HepG2 (cell line): ENCODE measurements around the gene SGPP2. TPM values are rescaled to one million over a fixed set of nuclear protein-coding genes. Genes with fewer than 3 reads are reported as not detected.

Experiments used
- ATF3 ChIP-seq: sonication (generic); formaldehyde crosslinking; IDR thresholded peaks from 2 replicates; pipeline ENCODE4 v1.4.0; 2020; ENCODE audit warnings: missing genetic modification reagents
- CC2D1A ChIP-seq: sonication (generic); formaldehyde crosslinking; IDR thresholded peaks from 2 replicates; pipeline ENCODE4 v1.8.1; 2023; ENCODE audit warnings: mild to moderate bottlenecking, missing genetic modification reagents
- polyA plus RNA-seq, 8 experiments: library from polyadenylated mRNA; depleted of rRNA in 3 of 8; stranded (reverse) in 7 of 8; unstranded in 1 of 8; fragments of >200 nt; fragmentation: Illumina TruSeq in 4 of 8; extraction: Trizol in 4 of 8; gene quantifications; 2 replicates each; pipeline versions ENCODE4 v1.2.1 to v1.2.3, GENCODE V29; 2011 to 2016; ENCODE audit warnings: low read depth in 4 of 8, missing spikeins in 1 of 8, mixed read lengths in 1 of 8; ENCODE audit not compliant: insufficient read depth in 1 of 8
- total RNA-seq, 5 experiments: library from RNA; depleted of rRNA; stranded (reverse); fragments of >200 nt; fragmentation: Illumina TruSeq; extraction: Trizol; gene quantifications; 2 replicates each; pipeline ENCODE4 v1.2.3, GENCODE V29; 2016; ENCODE audit warnings: low read depth in 1 of 5
- TF ChIP-seq, protein P1 (sequence below): sonication (generic); formaldehyde crosslinking; IDR thresholded peaks from 2 replicates; pipeline ENCODE4 v1.8.1; 2022; ENCODE audit warnings: low read depth, mild to moderate bottlenecking, missing genetic modification reagents
- TF ChIP-seq, protein P2 (sequence below): IDR thresholded peaks from 2 replicates; pipeline ENCODE4 v1.6.1; 2016; ENCODE audit warnings: missing compliant biosample characterization, missing genetic modification reagents, borderline replicate concordance
- TF ChIP-seq, protein P3 (sequence below): sonication (generic); formaldehyde crosslinking; IDR thresholded peaks from 2 replicates; pipeline ENCODE4 v1.5.0; 2020; ENCODE audit warnings: missing genetic modification reagents

Gene SGPP2
- total and polyA plus RNA-seq, 2 of the 13 experiments (the other 11 are each of a cell fraction or from before 2014, with no cell fraction given) = not detected

DNA sequence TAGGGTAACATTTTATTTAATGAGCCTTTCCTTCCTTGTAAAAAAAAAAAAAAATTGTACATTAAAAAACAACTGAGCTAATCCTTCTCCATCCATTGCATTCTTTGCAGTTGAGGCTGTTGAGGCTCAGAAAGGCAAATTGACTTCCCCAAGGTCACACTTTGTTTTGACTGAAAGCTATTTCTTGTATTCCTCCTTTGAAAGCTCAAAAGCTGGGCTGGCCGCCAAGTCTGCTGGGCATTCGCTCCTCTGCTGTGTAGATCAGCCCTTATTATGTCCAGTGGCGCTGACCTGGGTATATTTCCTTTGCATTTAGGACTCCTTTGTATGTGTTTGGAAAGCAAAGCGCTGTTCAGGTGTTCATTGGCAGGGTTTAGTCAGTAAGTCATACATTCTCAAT, 44.0 kb downstream of the SGPP2 start (continued):
- TF ChIP-seq, protein P1, sequence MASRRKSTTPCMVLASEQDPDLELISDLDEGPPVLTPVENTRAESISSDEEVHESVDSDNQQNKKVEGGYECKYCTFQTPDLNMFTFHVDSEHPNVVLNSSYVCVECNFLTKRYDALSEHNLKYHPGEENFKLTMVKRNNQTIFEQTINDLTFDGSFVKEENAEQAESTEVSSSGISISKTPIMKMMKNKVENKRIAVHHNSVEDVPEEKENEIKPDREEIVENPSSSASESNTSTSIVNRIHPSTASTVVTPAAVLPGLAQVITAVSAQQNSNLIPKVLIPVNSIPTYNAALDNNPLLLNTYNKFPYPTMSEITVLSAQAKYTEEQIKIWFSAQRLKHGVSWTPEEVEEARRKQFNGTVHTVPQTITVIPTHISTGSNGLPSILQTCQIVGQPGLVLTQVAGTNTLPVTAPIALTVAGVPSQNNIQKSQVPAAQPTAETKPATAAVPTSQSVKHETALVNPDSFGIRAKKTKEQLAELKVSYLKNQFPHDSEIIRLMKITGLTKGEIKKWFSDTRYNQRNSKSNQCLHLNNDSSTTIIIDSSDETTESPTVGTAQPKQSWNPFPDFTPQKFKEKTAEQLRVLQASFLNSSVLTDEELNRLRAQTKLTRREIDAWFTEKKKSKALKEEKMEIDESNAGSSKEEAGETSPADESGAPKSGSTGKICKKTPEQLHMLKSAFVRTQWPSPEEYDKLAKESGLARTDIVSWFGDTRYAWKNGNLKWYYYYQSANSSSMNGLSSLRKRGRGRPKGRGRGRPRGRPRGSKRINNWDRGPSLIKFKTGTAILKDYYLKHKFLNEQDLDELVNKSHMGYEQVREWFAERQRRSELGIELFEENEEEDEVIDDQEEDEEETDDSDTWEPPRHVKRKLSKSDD (CRISPR knock-in tag) = no peak
- TF ChIP-seq, protein P2, sequence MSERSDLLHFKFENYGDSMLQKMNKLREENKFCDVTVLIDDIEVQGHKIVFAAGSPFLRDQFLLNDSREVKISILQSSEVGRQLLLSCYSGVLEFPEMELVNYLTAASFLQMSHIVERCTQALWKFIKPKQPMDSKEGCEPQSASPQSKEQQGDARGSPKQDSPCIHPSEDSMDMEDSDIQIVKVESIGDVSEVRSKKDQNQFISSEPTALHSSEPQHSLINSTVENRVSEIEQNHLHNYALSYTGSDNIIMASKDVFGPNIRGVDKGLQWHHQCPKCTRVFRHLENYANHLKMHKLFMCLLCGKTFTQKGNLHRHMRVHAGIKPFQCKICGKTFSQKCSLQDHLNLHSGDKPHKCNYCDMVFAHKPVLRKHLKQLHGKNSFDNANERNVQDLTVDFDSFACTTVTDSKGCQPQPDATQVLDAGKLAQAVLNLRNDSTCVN = no peak
- TF ChIP-seq CC2D1A = no peak
- TF ChIP-seq ATF3 (CRISPR knock-in tag) = no peak
- TF ChIP-seq, protein P3, sequence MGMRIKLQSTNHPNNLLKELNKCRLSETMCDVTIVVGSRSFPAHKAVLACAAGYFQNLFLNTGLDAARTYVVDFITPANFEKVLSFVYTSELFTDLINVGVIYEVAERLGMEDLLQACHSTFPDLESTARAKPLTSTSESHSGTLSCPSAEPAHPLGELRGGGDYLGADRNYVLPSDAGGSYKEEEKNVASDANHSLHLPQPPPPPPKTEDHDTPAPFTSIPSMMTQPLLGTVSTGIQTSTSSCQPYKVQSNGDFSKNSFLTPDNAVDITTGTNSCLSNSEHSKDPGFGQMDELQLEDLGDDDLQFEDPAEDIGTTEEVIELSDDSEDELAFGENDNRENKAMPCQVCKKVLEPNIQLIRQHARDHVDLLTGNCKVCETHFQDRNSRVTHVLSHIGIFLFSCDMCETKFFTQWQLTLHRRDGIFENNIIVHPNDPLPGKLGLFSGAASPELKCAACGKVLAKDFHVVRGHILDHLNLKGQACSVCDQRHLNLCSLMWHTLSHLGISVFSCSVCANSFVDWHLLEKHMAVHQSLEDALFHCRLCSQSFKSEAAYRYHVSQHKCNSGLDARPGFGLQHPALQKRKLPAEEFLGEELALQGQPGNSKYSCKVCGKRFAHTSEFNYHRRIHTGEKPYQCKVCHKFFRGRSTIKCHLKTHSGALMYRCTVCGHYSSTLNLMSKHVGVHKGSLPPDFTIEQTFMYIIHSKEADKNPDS (CRISPR knock-in tag) = no peak
